Measurements from ENCODE around the gene RINL. TPM values are rescaled to one million over a fixed set of nuclear protein-coding genes. Genes with fewer than 3 reads are reported as not detected.

Gene RINL
- total RNA-seq, 1 experiment from 2014 or later: 14.5 TPM

- no peak for TF ChIP-seq ZNF121 (CRISPR knock-in tag; IDR thresholded peaks at IDR 0.05)
- TF ChIP-seq ZNF317 (CRISPR knock-in tag; IDR thresholded peaks at IDR 0.05; ENCODE audit: borderline replicate concordance, low read depth): no peak
- no peak for TF ChIP-seq GTF2I (CRISPR knock-in tag; conservative IDR thresholded peaks at IDR 0.05)
- no peak for TF ChIP-seq ZNF138 (CRISPR knock-in tag; conservative IDR thresholded peaks at IDR 0.05)
- TF ChIP-seq, protein P1, sequence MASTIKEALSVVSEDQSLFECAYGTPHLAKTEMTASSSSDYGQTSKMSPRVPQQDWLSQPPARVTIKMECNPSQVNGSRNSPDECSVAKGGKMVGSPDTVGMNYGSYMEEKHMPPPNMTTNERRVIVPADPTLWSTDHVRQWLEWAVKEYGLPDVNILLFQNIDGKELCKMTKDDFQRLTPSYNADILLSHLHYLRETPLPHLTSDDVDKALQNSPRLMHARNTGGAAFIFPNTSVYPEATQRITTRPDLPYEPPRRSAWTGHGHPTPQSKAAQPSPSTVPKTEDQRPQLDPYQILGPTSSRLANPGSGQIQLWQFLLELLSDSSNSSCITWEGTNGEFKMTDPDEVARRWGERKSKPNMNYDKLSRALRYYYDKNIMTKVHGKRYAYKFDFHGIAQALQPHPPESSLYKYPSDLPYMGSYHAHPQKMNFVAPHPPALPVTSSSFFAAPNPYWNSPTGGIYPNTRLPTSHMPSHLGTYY (CRISPR knock-in tag; IDR thresholded peaks at IDR 0.05): no peak
- no peak for TF ChIP-seq CBFB (CRISPR knock-in tag; IDR thresholded peaks at IDR 0.05; ENCODE audit: low read depth)
- TF ChIP-seq NFATC4 (CRISPR knock-in tag; IDR thresholded peaks at IDR 0.05): no peak
- TF ChIP-seq JUN (CRISPR knock-in tag; IDR thresholded peaks at IDR 0.05): no peak
- TF ChIP-seq NFYB (CRISPR knock-in tag; conservative IDR thresholded peaks at IDR 0.05; ENCODE audit: low read depth): no peak
- no peak for TF ChIP-seq ZNF423 (CRISPR knock-in tag; IDR thresholded peaks at IDR 0.05)
- no peak for TF ChIP-seq KAT7 (CRISPR knock-in tag; IDR thresholded peaks at IDR 0.05; ENCODE audit: borderline replicate concordance)
- TF ChIP-seq ATF2 (CRISPR knock-in tag; IDR thresholded peaks at IDR 0.05; ENCODE audit: borderline replicate concordance, low read depth): no peak
- no peak for TF ChIP-seq ATF3 (CRISPR knock-in tag; conservative IDR thresholded peaks at IDR 0.05)
- TF ChIP-seq TP53 (CRISPR knock-in tag; IDR thresholded peaks at IDR 0.05): no peak
- TF ChIP-seq, protein P2, sequence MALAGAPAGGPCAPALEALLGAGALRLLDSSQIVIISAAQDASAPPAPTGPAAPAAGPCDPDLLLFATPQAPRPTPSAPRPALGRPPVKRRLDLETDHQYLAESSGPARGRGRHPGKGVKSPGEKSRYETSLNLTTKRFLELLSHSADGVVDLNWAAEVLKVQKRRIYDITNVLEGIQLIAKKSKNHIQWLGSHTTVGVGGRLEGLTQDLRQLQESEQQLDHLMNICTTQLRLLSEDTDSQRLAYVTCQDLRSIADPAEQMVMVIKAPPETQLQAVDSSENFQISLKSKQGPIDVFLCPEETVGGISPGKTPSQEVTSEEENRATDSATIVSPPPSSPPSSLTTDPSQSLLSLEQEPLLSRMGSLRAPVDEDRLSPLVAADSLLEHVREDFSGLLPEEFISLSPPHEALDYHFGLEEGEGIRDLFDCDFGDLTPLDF (CRISPR knock-in tag; IDR thresholded peaks at IDR 0.05): no peak
- TF ChIP-seq, protein P3, sequence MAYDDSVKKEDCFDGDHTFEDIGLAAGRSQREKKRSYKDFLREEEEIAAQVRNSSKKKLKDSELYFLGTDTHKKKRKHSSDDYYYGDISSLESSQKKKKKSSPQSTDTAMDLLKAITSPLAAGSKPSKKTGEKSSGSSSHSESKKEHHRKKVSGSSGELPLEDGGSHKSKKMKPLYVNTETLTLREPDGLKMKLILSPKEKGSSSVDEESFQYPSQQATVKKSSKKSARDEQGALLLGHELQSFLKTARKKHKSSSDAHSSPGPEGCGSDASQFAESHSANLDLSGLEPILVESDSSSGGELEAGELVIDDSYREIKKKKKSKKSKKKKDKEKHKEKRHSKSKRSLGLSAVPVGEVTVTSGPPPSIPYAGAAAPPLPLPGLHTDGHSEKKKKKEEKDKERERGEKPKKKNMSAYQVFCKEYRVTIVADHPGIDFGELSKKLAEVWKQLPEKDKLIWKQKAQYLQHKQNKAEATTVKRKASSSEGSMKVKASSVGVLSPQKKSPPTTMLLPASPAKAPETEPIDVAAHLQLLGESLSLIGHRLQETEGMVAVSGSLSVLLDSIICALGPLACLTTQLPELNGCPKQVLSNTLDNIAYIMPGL (CRISPR knock-in tag; IDR thresholded peaks at IDR 0.05): no peak
- no peak for TF ChIP-seq CTCF (IDR thresholded peaks at IDR 0.05)
- no peak for TF ChIP-seq ZNF512 (CRISPR knock-in tag; IDR thresholded peaks at IDR 0.05; ENCODE audit: borderline replicate concordance)
- Mint-ChIP-seq H3K9me3 (no peaks in the 10 kb centered on the region), H3K4me1 (peaks cover 30% of the 10 kb centered on the region), H3K27ac (no peak overlapping the region), H3K4me3 (peak overlapping the region; percentile 81), H3K36me3 (peaks cover 26% of the 10 kb centered on the region), H3K27me3 (ENCODE audit: low read depth) (peaks cover 2% of the 10 kb centered on the region; the same call in 1 of the 2 replicates)
- ChIA-PET POLR2A (no interaction called here), CTCF (interaction anchor here (1.2 kb wide), 1 partner anchor 377 kb away, joined by 3 read pairs; no protein-coding TSS in a partner anchor)
- no peak for DNase-seq (ENCODE audit: low spot score)
- ATAC-seq: no peak
These were observed 47.9 kb downstream of the RINL start for GRCh38 chr19:38830039-38830733.

Measured in WTC11 (cell line).